Osteocyte (in vitro differentiated cells): ENCODE measurements around the gene ZNF836. TPM values are rescaled to one million over a fixed set of nuclear protein-coding genes. Genes with fewer than 3 reads are reported as not detected.

ENCODE experiments used
- DNase-seq: peaks from one replicate; pipeline ENCODE4 v3.0.0; 2021; ENCODE audit warnings: mixed read lengths; ENCODE audit not compliant: unreplicated experiment; ENCODE audit errors: extremely low spot score
- H3K27ac Mint-ChIP-seq: one replicate; pipeline ENCODE4 v1.8.0; 2021; ENCODE audit warnings: mild to moderate bottlenecking, mixed read lengths; ENCODE audit not compliant: unreplicated experiment
- H3K27me3 Mint-ChIP-seq: one replicate; pipeline ENCODE4 v1.8.0; 2021; ENCODE audit warnings: mixed read lengths; ENCODE audit not compliant: unreplicated experiment
- H3K36me3 Mint-ChIP-seq: one replicate; pipeline ENCODE4 v1.8.0; 2021; ENCODE audit warnings: mixed read lengths; ENCODE audit not compliant: unreplicated experiment
- H3K4me1 Mint-ChIP-seq: one replicate; pipeline ENCODE4 v1.8.0; 2021; ENCODE audit warnings: mixed read lengths; ENCODE audit not compliant: unreplicated experiment
- H3K4me3 Mint-ChIP-seq: one replicate; pipeline ENCODE4 v1.8.0; 2021; ENCODE audit warnings: mild to moderate bottlenecking, moderate library complexity, mixed read lengths; ENCODE audit not compliant: unreplicated experiment
- H3K9me3 Mint-ChIP-seq: one replicate; pipeline ENCODE4 v1.8.0; 2021; ENCODE audit warnings: mixed read lengths; ENCODE audit not compliant: unreplicated experiment
- CTCF ChIP-seq: fragments of 200-600 bp; sonication (generic); IDR thresholded peaks from 2 replicates; pipeline ENCODE4 v1.5.0; 2021; ENCODE audit warnings: antibody characterized with exemption, mild to moderate bottlenecking, moderate library complexity
- long read RNA-seq: library from polyadenylated mRNA; unstranded; transcript quantifications from one replicate; pipeline ENCODE4 v2.0.0, GENCODE V29; 2021
- total RNA-seq: library from RNA; stranded (reverse); gene quantifications from 2 replicates; pipeline ENCODE4 v1.2.1, GENCODE V29; 2021

Gene ZNF836
- 19.0 and 19.1 TPM in 2 replicates for total RNA-seq
- long read RNA-seq, partial matches to known transcripts, result 5 of 19 reads
- long read RNA-seq, other reads (novel, unspliced or antisense), result 13 of 19 reads

GRCh38 chr19:52171321-52172169 lies at the start of gene ZNF836:
Gene ZNF836 (minus strand): TSS chr19:52171621. CDS start chr19:52168072, 3,549 bp downstream.
- DNase-seq, result peak; percentile 89
- TF ChIP-seq CTCF, result no peak
- H3K27me3 Mint-ChIP-seq, result no peaks in the 10 kb centered on the region
- peaks cover 22% of the 10 kb centered on the region for H3K4me1 Mint-ChIP-seq
- peaks cover 23% of the 10 kb centered on the region for H3K36me3 Mint-ChIP-seq
- peak within 1 kb of the TSS; percentile 98 for H3K4me3 Mint-ChIP-seq
- peaks cover 4% of the 10 kb centered on the region for H3K9me3 Mint-ChIP-seq
- H3K27ac Mint-ChIP-seq, result peak within 1 kb of the TSS; percentile 94

- DNase-seq, result peak; percentile 76
- no peak for TF ChIP-seq CTCF
- H3K9me3 Mint-ChIP-seq, result no peaks in the 10 kb centered on the region
- peaks cover 85% of the 10 kb centered on the region for H3K36me3 Mint-ChIP-seq
- H3K27me3 Mint-ChIP-seq, result no peaks in the 10 kb centered on the region
- no peaks in the 10 kb centered on the region for H3K4me1 Mint-ChIP-seq
- no peak overlapping the region for H3K27ac Mint-ChIP-seq
- no peak overlapping the region for H3K4me3 Mint-ChIP-seq
Observed at GRCh38 chr19:52221031-52221430, 49.6 kb upstream of the ZNF836 start.

GRCh38 chr19:52219611-52220010 lies 48.2 kb upstream of the ZNF836 start:
- no peak overlapping the region for H3K4me3 Mint-ChIP-seq
- no peak for DNase-seq
- H3K4me1 Mint-ChIP-seq, result no peaks in the 10 kb centered on the region
- H3K27ac Mint-ChIP-seq, result no peak overlapping the region
- no peaks in the 10 kb centered on the region for H3K27me3 Mint-ChIP-seq
- no peaks in the 10 kb centered on the region for H3K9me3 Mint-ChIP-seq
- no peak for TF ChIP-seq CTCF
- H3K36me3 Mint-ChIP-seq, result peaks cover 80% of the 10 kb centered on the region

- TF ChIP-seq CTCF, result no peak
- no peaks in the 10 kb centered on the region for H3K9me3 Mint-ChIP-seq
- no peaks in the 10 kb centered on the region for H3K4me1 Mint-ChIP-seq
- no peak overlapping the region for H3K4me3 Mint-ChIP-seq
- no peak overlapping the region for H3K27ac Mint-ChIP-seq
- DNase-seq, result no peak
- H3K27me3 Mint-ChIP-seq, result no peaks in the 10 kb centered on the region
- H3K36me3 Mint-ChIP-seq, result peaks cover 77% of the 10 kb centered on the region
Observed at GRCh38 chr19:52217576-52217975, 46.2 kb upstream of the ZNF836 start.

GRCh38 chr19:52216401-52216800 lies 45.0 kb upstream of the ZNF836 start:
- TF ChIP-seq CTCF, result no peak
- H3K27me3 Mint-ChIP-seq, result no peaks in the 10 kb centered on the region

More at GRCh38 chr19:52216401-52216800, 45.0 kb upstream of the ZNF836 start:
- no peak overlapping the region for H3K27ac Mint-ChIP-seq
- H3K9me3 Mint-ChIP-seq, result no peaks in the 10 kb centered on the region
- H3K4me1 Mint-ChIP-seq, result no peaks in the 10 kb centered on the region
- DNase-seq, result no peak
- H3K4me3 Mint-ChIP-seq, result no peak overlapping the region
- H3K36me3 Mint-ChIP-seq, result peaks cover 82% of the 10 kb centered on the region
